Measurements from ENCODE around the gene IRF2BP2. TPM values are rescaled to one million over a fixed set of nuclear protein-coding genes. Genes with fewer than 3 reads are reported as not detected.

Gene IRF2BP2
- total and polyA plus RNA-seq, 2 of the 13 experiments (the other 11 are each of a cell fraction or from before 2014, with no cell fraction given): 140 to 147 TPM

GRCh38 chr1:234638832-234639799, 29.1 kb upstream of the IRF2BP2 start (continued):
- TF ChIP-seq ARID5B (CRISPR knock-in tag; IDR thresholded peaks at IDR 0.05) (peak; percentile 90), IKZF5 (CRISPR knock-in tag; IDR thresholded peaks at IDR 0.05) (peak; percentile 72; the same call in 1 of the 2 replicates), RERE (CRISPR knock-in tag; IDR thresholded peaks at IDR 0.05; ENCODE audit: low read depth) (peak; percentile 29; the same call in 1 of the 2 replicates), MTF1 (CRISPR knock-in tag; IDR thresholded peaks at IDR 0.05) (no peak), FOXP1 (IDR thresholded peaks at IDR 0.05) (peak; percentile 45; the same call in 1 of the 2 replicates), FOXP1 (CRISPR knock-in tag; IDR thresholded peaks at IDR 0.05) (peak; percentile 68; the same call in 1 of the 2 replicates), MLX (CRISPR knock-in tag; IDR thresholded peaks at IDR 0.05) (peak; percentile 38; the same call in 1 of the 2 replicates), FOXK1 (CRISPR knock-in tag; IDR thresholded peaks at IDR 0.05; ENCODE audit: borderline replicate concordance, low read depth) (peak; percentile 32; the same call in 1 of the 2 replicates), RAD21 (CRISPR knock-in tag; IDR thresholded peaks at IDR 0.05) (peak; percentile 50; the same call in 1 of the 2 replicates), ZMYM2 (CRISPR knock-in tag; IDR thresholded peaks at IDR 0.05) (peak; percentile 80), ESRRA (CRISPR knock-in tag; IDR thresholded peaks at IDR 0.05; ENCODE audit: low read depth) (peak; percentile 52; the same call in 1 of the 2 replicates), NONO (IDR thresholded peaks at IDR 0.05) (no peak), NONO (CRISPR knock-in tag; conservative IDR thresholded peaks at IDR 0.05) (no peak; the same call in 1 of the 2 replicates), JDP2 (CRISPR knock-in tag; IDR thresholded peaks at IDR 0.05; ENCODE audit: borderline replicate concordance) (no peak), HNRNPUL1 (IDR thresholded peaks at IDR 0.05; ENCODE audit: low read depth, low read length) (peak; percentile 91), SKI (IDR thresholded peaks at IDR 0.05; ENCODE audit: partially characterized antibody) (peak; percentile 64), GTF3A (CRISPR knock-in tag; conservative IDR thresholded peaks at IDR 0.05) (no peak), ZNF674 (CRISPR knock-in tag; IDR thresholded peaks at IDR 0.05; ENCODE audit: low read depth) (no peak)

Measured in HepG2 (cell line).